Effector CD4-positive, alpha-beta T cell (primary cell): Measurements from ENCODE around the gene GRIN2C.

Experiments
- DNase-seq: peaks from one replicate; pipeline ENCODE4 v3.0.0-alpha.2; 2020

The GRIN2C gene

DNA sequence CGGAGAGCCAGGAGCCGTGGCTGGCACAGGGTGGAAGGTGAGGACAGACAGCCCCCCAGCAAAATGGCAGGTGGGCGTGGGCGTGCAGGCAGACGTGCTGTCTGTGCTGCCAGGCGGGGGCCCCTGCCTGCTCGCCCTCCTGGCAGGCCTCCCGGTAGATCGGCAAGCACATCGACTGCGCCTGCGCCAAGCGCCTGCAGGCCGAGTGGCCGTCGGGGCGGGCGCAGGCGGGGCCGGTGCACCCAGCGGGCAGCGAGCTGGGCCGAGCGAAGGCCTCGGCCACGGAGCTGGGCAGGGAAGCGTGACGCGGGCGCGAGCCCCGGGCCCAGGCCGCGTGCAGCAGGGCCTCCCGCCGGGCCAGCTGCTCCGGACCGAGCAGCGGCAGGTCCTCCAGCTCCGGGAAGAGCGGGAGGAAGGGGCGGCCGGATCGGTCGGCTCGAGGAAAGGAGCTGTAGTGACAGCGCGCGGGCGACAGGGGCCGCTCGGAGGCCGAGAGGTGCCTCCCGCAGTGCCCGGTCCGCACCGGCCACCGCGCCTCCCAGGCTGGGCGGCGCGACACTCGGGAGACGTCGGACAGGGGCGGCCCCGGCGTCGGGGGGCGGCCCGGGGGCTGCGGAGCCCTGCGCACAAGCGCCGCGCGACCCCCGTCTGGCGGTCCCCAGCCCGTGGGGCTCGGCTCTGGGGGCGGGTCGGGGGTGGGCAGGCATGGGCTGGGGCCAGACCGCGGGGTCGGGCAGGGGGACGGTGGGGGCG lies 16.9 kb downstream of the GRIN2C start:
- no peak for DNase-seq

DNA sequence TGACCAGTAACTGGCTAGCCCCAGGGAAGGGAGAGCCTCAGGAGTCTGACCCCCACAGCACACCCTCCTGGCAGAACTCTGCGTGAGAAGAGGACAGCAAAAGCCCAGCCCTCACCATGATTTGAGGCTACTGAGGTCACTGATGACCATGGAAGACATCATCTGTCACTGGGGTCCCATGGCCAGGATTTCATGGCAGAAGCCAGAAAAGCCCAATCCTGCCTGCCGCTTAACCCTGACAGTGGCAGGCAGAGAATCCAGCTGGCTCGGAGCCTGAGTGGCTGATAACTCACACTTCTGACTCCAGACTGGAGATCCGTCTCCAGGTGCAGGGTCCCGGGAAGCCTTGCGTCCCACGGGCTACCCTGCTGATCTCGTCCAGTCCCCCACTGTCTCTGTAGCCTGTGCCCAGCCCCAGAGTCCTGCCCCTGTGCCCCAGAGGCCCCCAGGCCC lies 17.5 kb downstream of the GRIN2C start:
- DNase-seq: no peak

DNA sequence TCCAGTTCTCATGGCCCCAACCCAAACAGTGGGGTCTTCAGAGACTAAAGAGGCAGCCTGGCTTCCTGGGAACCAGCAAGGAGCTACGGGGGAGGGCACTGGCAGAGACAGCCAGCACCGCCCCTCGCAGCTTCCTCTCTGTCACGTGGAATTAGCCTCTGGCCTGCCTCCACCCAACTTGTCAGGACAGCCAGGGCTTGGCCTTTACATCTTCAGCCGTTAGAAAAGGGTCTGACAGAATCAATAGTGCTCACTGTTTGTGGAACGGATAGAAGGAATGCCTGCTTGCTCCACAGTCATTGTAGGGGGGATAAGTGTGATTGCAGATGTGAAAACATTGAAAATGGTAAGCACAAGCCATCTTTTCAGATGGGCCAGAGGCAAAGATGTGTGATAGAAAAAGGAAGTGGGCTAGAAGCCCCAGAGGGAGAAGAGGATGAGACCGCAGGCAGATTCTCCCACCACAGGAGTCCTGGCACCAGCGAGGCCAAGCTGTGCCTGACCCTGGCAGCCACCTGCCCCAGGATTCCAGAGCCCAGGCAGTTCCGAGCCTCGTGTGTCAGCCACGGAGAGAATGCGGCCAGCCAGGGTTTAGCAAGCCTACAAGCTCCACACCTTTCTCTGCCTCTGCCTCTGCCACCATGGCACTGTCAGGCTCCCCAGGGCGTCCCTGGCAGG lies 18.6 kb downstream of the GRIN2C start:
- no peak for DNase-seq

DNA sequence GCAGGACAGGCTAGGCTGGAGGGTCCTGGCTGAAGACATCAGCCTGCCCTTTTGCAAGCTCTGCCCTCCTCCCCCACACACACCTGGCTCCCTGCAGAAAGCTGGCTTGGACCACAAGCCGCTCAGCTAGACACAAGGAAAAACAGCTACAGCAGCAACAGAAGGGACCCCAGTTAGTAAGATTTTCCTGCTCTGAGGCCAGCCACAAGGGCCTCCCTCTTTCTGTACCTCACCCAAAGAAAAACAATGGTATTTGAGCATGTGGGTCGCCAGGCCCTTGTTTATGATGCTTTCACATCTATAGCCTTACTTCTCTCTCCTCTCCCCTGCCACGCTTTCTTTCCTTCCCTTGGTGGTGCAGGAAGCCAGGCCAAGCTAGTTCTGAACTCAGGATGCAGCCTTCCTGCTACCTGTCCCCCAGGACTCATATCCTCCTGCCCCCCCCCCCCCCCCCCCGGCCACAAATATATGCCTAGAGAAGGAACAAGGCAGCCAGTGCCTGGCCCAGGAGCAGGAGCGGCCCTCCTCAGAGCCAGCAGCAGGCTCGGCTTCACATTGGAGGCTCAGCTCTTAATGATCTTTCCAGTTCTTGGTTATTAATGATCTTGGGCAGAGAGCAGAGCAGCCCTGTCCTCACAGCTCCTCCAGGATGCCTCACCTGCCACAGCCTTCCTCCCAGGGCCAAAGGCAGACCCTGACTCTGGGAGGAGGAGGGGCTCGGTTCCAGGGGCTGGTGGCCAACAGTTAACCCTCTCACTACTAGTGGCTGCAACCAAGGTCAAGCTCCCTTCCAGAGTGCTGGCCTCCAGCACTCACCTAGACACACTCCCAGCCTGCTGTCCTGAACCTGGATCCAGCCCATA lies 19.5 kb downstream of the GRIN2C start:
- no peak for DNase-seq

DNA sequence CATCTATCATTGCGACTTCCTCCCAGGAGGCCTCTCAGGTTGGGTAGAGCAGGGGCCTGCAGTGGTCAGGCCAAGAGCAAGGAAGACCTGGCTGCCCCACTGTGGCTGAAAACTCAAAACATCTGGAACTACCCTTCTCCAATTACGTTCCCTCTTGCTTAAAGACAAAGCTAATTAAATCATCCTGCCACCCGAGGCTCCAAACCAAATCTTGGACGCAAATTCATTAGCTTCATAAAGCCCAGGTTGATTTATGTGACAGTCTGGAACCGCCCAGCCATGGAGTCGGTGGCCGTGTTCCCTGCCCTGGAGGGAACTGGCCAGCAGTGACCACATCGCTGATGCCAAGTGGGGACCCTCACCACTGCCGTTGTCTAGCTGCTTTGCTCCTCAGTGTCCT lies 21.4 kb downstream of the GRIN2C start:
- DNase-seq: no peak

DNA sequence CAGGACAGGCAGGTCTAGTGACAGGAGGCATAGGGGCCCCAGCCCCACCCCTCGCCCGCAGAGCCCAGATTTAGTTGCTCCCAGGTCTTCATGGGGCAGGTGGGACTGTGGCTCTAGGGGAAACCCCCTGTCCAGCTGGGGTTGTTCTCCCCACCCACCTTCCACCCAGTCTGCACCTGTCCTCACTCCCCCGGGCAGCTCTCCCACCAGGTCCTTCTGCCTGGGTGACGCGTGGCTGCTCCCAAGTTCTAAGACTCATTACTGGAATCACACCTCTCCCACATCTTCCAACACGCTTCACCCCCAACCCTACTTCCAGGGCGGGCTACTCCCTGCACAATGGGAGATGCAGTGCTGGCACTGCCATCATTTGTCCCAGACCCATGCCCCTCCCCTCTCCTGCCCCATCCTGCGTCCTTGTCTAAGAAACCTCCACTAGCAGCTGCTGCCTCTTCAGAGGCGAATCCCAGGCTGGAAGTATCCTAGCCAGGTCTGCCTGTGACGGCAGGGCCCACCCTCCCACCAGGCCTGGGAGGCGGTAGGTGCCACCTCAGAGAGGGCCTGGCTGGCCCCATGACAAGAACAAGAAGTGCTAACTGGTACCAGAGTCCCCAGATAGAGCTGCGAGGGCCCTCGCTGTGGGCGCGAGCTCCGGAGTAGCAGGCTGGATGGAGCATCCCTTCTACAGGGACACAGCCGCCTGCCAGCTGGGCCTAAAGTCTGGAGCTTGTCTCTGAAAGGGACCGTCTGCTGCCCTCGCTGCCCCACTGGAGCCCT lies 22.8 kb downstream of the GRIN2C start:
- DNase-seq: no peak

DNA sequence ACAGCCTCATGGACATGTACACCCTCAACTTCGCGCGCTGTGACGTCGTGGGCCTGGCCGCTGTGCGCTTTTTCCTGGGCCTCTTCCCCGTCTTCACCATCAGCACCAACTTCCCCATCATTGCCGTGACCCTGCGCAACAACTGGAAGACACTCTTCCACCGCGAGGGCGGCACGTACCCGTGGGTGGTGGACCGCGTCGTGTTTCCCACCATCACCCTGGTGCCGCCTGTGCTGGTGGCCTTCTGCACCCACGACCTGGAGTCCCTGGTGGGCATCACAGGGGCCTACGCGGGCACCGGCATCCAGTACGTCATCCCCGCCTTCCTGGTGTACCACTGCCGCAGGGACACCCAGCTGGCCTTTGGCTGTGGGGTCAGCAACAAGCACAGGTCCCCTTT lies 23.5 kb downstream of the GRIN2C start:
- no peak for DNase-seq

DNA sequence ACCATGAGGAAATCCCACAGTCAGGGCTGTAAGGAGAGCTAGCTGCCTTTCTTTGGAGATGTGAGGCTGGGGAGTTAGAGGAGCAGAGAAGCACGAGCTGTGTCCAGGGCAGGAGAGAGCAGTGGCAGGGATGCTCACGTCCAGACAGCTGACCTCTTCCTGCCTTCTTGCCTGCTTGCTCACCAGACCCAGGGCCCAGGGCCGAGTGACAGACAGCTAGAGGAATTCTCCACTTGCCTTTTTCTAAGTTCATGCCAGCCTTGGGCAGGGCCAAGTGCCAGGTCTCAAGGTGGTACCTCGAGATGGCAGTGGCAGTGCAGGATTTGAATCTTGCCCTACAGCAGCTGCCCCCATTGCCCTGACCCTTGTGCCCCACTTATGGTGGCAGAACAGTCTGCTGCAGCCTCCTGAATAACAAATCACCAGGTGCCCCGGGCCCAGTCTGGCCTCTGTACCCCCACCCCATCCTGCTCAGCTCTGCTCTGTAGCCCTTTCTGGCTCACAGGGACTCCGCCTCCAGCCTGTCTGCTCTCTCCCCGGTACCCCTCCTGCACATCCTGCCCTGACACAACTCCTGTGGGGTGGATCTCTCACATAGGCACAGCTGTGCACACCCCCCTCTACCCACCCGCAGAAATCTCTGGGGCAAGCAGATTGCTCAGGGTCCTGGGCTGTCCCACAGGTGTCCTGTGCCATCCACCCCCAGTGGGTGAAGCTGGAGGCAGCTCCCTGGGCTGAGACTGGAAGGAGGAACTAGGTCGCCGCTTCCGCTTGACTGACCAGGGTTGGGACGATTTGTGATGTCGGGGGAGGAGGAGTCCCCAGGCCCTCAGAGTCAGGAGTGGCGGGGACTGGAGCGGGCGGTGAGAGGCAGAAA lies 25.9 kb downstream of the GRIN2C start:
- no peak for DNase-seq

DNA sequence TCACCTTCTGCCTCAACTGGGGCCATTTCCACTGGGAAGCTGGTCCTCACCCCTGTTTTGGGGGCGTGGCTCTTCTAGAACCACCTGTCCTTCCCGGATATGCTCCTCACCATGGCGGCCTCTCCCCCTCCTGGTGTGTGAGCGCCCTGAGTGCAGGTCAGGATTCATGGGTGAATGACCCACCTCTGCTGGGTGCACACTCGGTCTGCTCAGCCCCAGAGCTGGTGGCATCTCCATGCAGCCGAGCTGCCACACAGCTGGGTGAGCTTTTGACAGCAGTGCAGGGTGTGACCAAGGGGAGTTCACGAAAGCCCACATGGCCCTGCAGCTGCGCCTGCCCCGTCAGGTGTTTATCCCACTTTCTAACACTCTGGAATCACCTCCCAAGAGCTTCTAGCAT lies 27.3 kb downstream of the GRIN2C start:
- DNase-seq: no peak

DNA sequence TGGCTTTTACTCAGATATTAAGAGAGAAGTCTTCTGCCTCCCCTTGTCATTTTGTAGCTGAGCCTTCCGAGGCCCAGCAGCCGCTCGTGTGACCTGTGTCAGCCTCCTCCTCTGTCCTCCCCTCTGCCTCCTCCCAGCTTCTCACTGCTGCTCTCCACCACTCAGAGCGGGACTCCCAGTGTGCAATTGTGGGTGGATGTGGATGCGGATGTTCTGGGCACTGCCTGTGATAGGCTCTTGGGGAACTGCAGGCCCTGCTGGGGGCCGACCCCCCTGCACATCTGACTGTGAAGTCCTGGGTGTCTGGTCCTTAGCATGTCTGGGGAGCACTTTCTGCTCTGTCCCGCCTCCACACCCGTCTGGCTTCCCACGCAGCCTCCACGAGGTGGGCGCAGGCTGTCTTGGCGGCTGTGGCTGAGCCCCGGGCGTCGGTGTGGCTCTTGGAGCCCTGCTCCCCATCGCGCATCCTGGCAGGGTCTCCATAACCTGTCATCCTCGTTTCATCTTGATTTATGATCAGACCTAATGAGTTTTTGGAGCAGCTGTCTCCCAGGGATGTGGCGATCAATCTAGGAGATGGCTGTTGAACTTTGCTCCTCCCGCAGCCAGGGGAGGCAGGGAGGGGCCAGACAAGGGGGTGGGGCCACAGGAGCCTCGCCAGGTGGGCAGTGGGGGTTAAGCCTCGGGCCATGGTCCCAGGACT lies 28.1 kb downstream of the GRIN2C start:
- no peak for DNase-seq

DNA sequence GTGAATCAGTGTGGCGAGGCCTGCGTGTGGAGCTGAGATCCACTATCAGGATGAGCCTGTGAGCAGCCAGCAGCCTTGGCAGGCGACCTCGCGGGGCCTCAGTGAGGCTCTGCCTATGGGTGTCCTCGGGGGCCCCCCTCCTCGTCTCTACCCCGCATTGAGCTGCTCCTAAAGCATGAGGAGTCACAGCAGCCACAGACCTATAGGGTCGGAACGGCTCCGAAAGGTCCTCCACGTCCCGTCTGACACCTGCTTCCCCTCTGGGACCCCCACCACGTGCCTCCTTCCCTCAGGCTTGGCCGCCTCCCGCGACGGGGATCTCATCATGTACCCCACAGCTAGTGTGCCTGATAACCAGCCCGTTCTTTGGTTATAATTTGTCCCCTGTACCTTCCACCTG lies 28.8 kb downstream of the GRIN2C start:
- DNase-seq: no peak

DNA sequence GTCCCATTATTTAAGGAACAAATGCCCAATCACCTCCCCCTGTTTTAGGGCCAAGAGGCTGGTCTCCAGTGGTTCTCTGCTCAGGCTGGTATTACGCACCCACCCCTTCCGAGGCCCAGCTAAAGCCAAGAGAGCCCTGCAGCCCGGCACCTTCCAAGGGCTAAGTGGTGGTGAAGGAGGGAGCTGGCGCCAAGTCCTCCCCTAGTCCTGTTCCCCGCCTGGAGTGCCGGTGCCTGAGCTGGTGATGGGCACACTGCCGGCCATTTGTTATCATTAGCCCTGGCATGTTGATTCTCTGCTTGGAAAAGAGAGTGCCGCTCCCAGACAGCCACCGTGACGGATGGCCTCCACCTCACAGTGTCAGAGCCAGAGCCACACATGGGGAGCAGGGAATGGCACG lies 31.9 kb downstream of the GRIN2C start:
- no peak for DNase-seq

DNA sequence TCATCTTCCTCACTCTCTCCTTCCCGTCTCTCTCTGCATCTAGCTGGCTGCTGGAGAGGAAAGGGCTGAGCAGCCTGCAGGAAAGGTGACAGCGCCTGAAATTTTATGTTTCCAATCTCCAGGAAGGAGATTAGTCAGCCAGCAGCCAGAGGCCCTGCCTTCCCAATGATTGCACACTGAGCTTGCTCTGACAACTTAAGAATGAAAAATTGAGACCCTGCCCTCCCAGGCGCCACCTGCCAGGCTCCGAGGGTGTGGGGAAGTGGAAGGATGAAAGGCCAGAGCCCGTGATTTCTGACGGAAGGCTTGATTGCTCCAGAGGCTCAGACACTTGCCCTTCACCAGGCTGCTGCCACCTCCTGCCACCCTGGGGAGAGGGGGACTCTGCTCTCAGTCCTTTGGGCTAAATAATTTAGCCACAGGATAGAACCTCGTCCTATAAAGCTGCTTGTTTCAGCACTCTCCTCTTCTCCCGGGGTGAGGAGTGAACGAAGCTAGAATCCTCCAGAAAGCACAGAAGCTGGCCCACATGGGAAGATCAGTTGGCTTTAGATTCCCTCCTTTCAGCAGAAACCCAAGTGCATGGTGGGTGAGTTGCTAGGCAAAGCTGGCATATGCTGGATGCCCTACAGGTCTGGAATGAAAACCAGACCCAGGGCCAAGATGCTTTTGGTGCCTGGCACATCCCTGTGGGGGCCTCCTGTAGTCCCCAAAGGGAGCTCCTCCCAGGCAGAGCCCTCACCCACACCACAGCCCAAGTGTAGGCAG lies 33.5 kb downstream of the GRIN2C start:
- DNase-seq: no peak

DNA sequence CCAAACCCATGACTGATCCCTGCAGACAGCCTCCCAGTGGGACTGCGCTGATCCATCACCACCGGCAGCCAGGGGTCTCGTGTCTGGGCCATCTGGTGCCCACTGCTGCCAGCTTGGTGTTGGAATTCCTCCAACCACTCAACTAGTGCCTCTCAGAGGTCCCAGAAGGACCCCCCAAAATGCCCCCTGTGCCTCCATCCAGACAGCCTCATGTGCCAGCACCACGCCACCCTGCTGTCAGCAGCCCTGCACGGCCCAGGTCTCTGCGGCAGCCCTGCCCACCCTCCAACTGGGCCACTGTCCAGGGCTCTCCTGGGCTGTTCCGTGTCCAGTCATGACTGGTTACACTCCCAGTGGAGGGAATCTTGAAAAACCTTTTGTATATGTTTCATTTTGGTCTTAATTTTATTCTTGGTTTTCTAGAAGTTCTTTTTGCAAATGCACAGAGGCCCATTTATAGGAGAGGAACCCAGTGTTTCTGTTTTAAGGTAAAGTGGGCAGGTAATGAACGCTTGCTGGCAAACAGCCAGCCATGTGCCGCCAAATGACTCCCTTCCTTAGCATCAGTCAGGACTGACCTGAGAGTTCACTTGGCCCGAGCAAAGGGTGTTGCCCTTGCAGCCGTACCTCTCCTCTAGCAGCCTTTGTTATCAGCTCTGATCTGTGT lies 34.6 kb downstream of the GRIN2C start:
- DNase-seq: no peak

DNA sequence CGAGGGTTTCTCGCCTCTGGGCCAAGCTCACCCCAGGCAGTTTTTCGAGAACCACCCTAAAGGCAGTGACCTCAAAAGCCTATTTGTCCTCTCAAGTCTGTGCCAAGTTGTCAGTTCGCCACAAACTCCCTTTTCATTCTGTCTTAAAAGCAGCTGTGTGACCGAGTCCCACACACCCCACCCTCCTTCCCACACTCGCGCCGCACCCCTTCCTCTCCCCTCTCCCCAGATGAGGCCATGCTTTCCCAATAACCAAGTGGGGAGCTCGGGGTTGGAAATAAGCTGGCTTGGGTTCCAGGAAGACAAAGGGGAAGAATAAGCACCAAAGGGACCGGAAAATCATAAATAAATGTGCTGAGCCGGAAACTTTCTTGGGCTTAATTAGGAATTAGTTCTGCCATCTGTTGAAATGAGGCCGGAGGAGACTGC lies 36.7 kb downstream of the GRIN2C start:
- no peak for DNase-seq

DNA sequence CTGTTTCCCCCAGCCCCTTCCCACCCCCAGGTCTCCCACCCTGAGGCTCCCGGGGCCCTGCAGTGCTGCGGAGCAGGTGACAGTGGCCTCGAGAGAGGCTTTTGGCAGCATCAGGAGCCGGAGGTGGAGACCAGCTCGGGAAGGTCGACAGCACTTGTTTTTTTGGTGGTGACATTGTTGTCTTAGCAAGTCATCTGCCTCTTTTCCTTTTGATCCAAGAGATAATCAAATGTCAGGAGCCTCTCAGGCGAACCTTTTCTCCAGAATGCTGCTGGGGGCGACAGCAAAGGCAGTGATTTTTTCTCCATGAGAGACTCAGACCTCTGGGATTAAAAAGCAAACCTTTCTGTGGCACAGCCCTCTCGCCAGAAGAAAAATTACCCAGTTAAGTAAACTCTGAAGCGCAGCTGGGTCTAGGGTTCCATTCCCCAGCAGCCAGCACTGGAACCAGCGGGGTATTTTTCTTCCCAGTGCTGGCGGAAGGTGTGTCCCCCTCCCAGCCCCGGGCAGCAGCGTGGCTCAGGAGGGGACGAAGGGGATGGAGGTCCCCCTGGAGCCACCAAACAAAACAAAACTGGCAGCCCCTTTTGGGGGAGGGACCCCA lies 37.2 kb downstream of the GRIN2C start:
- DNase-seq: no peak

DNA sequence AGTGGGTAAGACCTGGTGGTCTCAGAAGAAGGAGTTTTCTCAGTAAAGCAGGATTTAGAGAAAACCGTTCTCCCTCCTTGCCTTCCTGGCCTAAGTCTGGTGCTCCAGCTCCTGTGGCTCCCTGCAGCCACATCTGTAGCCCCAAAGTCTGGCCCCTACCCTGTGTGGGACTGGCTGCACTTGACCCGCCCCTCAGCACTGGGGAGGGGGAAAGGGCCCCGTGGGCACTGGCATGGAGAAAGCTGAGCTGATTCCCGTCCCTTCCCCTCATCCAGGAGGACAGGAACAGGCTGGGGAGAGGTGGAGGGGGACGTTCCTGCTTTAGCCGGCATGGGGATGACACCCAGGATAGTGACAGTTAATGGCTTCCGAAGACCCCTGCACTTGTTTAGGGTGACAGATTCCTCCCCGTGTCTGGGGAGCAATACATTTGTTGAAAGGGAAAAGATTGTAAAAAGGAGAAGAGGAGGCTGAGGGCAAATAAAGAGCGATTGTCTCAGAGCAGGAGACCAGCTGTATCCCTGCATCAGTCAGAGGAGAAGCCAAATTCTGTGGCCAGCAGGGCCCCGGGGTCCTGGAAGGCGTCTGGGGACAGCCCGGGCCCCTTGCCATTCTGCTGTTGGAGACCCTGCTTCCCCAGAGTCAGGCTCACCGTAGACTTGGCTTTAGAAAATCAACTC lies 37.9 kb downstream of the GRIN2C start:
- DNase-seq: no peak

DNA sequence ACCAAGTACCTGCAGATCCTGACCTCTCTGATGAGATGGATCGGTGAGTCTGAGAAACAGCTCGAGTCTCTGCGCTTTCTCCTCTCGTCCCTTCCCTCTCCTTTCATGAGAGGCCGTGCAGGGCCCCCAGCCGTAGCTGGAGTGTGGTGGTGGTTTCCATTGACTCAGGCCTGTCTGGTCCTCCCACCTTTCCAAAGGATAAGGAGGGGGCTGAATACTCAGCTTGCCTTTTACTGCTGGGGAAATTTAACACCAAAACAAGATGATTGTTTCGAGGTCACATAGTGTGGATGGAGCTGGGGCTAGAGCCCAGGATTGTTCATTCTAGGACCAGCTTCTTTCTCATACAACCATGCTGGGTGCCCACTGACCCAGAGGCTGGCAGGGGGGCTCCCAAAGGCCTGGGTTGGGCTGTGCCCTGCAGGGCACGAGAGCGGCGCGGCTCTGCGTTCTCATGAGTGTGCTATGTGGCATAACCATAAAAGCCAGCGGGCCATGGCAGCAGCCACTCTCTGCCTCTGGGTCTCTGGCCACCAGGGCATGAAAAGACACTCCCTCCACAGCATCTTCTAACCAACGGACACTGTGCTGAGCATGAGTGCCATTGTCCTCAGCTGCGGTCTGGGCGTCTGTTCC lies 39.8 kb downstream of the GRIN2C start:
- DNase-seq: no peak
